NCI-H146 treated with DMSO at 0.1 percent for 48 hours (cell line): ENCODE data around the gene HTR1D.

ENCODE experiments used
- DNase-seq: peaks from one replicate; lab custom pipeline; 2025; ENCODE audit not compliant: unreplicated experiment; lab: John Stamatoyannopoulos, UW

The HTR1D gene

DNA sequence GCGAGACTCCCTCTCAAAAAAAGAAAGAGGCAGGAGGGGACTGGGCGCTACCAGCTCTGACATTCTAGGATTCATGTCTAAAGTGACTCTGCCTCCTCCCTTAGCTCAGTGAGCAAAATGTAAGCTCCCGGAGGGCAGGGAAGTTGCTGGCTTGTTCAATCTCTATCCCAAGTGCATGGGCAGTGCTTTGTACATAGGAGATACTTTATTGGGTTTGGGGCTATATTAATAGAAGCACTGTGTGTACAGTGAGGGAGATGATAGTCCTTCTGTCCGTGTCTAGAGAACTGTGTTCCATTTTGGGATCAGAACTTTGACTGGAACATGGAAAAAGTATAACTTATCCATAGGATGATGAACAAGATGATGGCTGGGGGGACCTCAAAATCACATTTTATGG is 31.9 kb downstream of the HTR1D start:
- no peak for DNase-seq

DNA sequence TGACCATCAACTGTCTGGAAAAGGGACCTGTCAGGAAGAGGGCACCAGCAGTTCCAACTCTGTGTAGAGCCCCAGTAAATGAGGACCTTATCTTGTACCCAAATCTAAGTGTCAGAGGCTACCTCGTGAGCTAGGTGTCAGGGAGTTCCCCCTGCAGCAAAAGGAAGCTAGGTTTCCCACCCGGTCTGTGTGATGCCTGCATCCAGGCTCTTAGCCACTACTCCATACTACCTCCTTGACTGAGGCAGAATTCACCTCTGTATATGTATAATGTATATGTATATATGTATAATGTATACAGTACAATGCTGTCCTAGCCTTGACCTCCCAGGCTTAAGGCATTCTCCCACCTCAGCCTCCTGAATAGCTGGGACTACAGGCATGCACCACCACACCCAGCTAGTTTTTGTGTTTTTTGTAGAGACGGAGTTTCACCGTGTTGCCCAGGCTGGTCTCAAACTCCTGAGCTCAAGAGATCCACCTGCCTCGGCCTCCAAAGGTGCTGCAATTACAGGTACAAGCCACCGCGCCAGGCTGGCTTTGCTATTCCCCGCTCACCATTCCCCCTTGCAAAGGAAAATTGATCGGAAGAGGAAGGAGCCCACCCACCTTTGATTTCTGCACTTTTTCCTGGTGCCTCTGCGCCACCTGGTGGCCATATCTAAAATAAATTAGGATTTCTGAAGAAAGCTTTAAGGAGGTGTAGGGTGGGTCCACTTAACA is 32.9 kb downstream of the HTR1D start:
- peak; percentile 21 for DNase-seq

DNA sequence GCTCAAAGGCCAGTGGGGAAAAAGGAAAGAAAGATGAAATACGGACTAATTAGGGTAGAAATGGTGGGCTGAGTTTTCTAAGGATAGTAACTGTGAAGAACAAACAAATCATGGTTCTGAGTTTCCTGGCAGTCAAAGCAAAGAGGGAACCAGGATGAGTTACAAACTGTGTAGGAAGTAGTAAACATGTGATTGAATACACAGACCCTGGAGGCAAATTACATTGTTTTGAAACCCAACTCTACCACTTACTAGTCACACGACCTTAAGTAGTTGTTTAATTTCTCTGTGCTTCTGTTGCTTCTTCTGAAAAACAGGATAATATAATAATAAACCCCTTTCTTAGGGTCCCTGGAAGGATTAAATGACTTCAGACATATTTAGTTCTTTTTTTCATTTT is 37.4 kb downstream of the HTR1D start:
- no peak for DNase-seq

DNA sequence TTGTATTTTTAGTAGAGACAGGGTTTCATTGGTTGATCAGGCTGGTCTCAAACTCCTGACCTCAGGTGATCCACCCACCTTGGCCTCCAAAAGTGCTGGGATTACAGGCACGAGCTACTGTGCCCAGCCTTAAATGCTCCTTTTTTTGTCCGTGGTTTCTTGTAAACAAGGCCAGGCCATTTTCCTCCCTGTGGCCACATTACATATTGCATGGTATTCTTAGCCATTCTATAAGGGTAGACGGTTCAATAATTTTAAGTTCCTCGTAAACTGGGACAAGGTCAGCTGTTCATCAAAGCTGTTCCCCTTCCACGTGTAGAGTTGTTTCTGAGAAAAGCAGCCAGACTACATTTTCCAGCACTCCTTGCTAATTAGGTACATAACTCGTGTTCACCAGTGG is 38.4 kb downstream of the HTR1D start:
- DNase-seq: no peak

DNA sequence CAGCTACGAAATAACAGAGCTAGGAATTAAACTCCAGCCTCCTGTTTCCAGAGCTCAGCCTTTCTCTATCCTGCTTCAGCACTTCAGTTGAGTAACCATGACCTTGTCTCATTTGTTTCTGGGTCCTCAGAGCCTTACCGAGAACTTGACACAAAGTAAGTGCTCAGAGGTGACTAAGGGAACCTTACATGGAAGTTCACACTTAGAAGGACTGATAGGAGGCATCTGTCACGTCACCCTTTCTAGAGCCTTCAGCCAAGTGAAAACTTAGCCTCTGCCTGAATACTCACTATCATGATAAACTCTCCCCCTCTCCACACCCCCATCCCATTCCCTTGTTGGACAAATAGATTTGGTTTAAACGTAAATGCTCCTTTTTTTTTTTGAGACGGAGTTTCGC is 38.9 kb downstream of the HTR1D start:
- no peak for DNase-seq

DNA sequence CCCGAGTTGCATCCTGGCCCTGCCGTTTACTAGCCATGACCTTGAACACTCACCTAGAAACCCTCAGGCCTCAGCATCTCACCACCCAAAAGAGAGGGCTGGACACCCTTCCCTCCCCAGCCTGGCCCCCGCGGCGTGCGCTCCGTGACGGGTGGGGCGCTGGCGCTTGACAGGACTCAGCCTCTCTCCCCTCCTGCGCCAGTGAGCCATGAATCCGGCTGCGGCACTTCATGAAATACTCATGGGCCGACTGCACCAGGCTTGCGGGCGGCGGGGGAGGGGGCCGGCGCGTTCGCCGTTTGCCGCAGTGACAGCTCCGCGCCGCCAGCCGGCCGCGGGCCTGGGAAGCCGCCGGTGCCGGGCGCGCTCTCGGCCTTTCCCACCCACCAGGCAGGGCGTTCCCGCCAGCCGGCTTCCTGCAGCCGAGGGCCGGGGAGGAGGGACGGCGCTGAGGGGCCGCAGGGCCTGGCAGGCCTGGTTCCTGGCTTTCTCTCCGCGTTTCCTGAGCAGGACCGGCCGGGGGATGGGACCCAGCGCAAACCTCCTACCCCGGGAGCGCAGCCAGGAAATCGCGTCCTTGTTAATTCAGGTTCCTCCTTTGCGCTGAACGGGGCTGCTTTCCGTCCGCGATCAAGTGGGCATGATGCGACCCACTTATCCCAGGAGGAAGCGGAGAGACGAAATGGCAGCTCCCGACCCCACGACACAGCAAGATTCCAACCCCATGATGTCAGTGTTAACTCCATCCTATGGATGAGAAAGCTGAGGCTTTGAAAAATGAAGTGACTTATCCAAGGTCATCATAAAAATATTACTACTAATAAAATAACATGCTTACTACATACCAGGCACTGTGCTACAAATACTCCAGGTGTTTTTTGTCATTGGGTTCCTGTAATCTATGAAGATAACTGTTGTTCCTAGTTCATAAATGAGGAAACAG is 39.6 kb downstream of the HTR1D start:
- no peak for DNase-seq

DNA sequence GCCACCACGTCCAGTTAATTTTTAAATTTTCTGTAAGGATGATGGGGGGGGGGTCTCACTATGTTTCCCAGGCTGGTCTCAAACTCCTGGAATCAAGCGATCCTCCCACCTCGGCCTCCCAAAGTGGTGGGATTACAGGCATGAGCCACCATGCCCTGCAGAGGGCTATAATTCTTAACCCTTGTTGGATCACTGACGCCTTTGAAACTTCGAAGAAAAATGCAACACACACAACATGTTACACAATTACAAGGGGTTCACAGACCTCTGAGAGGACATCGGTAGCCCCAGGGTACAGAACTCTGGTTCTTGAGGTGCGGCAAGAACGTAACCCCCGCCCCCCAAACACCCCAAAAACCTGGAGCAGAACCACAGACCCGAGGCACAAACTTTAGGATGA is 40.3 kb downstream of the HTR1D start:
- no peak for DNase-seq

DNA sequence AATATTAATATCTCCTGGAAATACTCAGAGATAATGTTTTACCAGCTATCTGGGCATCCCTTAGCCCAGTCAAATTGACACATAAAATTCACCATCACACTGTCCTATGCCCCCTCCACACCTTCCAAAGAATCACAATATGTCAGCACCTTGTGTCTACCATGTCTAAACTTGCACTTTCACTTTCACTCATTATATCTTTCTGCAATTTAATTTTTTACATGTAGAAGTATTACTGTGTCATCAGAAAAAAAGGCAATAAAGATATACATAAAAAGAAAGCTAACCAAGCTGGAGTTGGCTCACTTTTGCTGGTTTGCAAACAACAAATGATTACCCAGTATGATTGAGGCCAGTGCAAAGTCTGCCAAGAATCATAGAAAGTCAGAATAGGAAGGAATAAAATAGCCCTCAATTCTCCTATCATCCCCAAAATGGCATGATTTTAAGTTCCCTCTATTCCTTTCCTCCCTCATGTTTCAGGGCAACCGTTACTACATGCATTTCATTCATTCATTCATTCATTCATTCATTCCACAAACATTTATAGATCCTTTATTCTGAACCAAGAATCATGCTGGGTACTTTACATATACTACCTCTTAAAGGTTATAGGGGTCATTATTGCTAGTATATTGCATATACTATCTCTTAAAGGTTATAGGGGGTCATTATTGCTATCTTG is 42.7 kb downstream of the HTR1D start:
- no peak for DNase-seq

DNA sequence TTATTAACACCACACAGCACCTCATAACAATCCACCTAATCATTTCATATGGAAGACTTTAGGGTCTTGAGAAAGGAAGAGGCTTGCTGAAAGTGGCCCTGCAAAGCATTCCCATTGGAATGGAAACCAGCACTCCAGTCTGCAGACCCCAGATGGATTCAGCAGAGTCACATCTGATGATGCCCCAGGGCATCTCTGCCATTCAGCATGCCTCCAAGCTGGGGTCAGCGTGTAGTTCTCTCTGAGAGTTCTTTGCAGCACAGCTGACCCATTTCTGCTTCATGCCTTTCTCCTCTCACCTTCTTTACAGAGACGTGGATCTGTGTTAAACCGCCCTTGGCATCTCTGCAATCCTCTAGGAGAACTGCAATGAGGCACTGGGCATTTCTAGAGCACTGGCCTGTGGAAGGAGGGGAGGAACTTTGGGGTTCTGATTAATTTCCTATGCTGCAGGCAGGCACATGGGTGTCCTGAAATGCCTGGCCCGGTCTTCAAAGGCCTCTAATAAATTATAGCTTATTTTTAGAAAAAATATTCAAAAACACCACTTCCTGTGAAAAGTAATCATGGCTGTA is 46.0 kb downstream of the HTR1D start:
- DNase-seq: no peak

DNA sequence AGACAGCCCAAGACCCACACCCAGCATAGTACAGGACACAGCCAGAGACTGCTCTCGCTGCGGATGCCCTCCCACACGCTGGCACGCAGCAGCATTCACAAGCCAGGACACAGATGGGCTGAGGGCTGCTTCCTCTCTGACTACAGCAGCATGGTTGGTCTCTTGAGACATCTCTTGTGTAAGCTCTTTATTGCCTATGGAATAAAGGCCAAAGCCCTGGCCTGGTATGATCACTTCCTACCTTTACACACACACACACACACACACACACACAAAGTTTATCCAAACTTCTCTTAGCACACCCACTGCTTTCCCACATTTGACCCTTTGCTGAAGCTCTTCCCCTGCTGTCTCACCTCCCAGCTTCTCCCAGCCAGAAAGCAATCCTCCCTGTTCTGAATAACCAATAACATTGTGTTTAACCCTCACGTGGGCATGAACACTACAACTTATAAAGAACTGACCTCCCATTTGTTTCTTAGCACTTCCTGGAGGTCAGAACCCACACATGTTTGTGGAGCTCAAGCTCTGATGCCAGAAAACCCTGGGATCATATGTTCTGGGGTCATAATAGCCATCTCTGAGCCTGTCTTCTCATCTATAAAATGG is 47.5 kb downstream of the HTR1D start:
- DNase-seq: no peak

DNA sequence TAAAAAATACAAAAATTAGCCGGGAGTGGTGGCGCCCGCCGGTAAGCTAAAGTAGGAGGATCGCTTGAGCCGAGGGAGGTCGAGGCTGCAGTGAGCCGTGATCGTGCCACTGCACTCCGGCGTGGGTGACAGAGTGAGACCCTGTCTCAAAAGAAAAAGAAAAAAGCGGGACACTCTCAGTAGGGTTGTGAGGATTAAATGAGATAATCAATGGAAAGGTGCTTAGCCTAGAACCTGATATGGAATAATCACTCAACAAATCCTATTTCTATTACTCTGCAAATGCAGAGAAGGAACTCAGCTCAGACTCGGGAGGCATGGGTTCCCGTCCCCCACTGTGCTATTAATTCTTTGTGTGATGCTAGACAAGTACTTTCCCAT is 48.1 kb downstream of the HTR1D start:
- no peak for DNase-seq

DNA sequence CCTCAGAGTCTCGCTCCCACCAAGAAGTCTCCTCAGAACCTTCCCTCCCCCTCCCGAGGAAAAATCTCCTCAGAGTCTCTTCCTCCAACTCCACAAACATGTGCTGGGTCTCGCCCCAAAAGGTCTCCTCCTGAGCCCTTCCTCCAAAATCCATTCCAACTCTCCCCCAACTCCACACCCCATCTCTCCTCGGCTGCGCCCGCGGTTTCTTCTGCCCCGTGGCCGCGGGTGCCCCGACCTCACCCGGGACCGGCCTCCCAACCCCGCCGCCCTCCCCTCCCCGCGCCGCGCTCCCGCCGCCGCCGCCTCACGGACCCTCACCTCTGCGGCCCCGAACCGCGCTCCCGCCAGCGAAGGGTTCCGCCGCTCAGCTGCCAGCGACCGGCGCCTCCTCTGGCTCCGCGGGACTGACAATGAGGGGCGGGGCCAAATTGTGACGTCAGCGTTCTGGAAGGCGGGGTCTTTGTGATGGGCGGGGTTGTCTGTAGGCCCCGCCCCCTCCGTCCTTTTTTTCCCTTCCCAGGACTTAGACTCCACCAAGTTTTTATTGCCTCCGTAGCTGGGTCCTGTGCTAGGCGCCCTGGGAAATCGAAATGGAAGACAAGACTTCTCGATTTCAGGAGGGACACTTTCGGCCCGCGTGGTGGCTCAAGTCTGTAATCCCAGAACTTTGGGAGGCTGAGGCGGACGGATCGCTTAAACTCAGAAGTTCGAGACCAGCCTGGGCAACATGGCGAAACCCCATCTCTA is 48.7 kb downstream of the HTR1D start, which contains the start of gene LUZP1:
Gene LUZP1, minus strand, starts transcription at position 412 of the 750 bp plus-strand sequence.
- peak; percentile 21 for DNase-seq

DNA sequence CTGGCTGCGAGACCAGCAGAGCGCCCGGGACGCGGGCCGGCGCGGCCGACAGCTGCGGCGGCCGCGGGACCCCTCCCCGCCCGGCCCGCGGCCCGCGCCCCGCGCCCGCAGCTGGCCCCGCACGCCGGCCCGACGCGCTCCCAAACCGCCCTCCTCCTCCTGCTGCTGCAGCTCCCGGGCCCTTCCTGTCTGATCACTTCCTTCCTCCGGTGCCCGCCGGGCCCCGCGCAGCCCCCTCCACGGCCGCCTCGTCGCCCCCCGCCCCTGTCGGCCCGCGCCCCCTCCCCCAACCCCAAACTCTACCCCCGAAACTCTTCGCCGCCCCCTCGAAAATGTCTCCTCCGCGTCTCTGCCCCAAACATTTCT is 49.2 kb downstream of the HTR1D start:
- DNase-seq: no peak

DNA sequence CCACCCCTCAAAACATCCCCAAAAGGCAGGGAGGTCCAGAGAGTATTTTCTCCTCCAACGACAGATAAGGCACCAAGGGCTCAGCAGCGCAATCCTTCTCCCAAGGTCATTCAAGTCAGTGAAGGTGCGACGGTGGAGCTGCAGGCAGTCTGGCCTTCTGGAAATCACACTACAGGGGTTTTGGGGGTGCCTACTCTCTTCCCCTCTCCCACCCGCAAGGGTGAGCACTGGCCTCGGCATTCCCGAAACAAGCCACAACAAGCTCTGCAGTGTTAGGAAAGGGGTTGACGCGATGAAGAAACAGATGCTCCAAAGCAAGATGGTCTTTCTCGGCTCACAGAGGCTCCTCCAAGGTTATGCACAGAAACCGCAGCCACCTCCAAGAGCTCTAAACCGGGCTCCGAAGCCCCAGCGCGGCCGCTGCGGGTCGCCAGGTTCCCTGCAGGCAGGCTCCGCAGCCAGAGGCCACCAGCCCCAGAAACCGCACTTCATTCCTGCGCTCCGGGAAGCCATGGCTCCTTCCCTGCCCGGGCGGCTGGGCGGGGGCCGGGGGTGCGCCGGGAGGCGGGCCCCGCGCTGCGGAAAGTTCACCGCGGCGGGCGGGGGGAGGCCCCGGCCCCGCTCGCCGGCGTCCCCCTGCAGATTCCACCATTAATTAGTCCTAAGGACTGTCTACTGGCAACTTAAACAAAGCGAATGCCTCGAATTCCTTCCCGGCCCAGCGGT is 49.8 kb downstream of the HTR1D start:
- no peak for DNase-seq

DNA sequence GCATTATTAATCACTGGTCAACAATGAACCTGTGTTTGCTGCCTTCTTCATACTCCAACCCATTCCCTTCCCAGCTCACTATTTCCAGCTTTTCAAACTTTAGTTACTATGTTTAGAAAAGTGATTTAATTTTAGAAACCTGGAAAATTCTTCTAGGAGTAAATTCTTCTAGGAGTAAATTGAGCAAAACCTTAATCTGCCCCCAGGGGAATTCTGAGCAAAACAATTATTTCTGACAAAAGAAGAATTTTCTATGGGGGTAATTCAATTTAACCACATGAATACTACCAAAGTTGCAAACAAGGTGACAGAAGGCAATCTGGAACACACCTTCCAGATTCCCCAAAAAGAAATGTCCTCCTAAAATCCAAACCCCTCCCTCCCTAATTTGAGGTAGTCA is 50.4 kb downstream of the HTR1D start:
- no peak for DNase-seq

DNA sequence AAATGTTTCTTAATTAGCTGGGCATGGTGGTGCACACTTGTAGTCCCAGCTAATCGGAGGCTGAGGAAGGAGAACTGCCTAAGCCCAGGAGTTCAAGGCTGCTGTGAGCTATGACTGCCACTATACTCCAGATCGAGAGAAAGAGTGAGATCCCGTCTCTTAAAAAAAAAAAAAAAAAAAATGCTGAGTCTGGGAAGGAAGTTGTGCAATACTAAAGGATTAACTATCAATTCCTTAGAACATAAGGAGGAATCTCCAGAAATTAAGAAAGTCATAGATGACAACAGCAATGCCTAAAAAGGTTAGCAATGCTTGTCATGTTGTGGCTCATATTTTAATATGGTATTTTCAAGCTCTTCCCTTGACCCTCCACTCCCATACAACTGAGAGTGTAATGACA is 53.9 kb downstream of the HTR1D start:
- no peak for DNase-seq

DNA sequence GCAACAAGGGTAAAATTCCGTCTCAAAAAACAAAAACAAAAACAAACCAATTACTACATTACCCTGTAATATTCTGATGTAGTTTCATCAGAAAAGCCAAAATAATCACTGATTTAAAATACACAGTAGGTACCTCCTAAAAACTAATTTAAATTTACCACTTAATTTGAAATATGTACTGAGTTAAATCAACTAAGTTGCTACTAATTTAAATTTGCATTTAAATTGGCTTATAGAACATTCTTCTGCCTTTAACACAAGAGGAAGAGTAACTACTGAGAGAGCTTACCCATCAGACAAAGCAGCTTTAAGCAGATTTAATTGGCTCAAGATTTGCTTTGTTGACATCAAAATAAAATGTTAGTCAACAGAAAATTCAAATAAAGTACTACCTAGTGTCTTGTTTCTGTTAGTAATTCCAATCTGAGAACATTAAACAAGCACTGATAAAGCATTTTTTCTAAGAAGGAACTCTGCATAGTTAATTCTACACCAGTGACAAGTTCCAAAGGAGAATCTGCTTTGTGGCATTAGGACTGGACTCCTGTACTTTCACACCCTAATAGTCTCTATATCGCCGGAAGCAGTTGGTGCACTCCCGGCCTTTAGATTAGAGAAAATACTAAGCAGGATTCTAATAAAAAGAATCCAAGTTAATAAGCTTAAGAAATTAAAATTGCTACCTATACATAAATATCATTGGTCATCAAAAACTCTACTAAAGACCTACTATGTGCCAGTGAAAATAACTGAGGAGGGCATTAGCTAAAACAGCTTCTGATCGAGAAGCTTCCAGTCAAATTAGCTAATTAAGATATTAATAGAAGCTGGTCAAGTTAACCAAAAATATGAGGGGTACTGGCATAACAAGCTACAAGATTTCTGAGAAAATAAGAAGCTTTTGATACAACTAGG is 57.1 kb downstream of the HTR1D start:
- no peak for DNase-seq

DNA sequence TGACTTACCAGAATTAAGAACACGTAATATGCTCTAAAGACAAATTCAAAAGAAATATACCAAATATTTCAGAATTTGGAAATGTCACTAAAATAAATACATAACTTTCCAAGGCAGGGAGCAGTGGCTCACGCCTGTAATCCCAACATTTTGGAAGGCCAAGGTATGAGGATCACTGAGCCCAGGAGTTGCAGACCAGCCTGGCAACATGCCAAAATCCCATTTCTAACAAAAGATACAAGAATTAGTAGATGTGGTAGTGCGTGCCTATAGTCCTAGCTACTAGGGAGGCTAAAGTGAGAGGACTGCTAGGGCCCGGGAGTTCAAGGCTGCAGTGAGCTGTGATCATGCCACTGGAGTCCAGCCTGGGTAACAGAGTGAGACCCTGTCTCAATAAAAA is 60.4 kb downstream of the HTR1D start:
- no peak for DNase-seq
